Spinal cord (tissue), 10 donors: ENCODE measurements around the gene CACNB2. TPM values are rescaled to one million over a fixed set of nuclear protein-coding genes. Genes with fewer than 3 reads are reported as not detected.
A peak's percentile ranks its signal among the peaks of the same experiment; 100 is the strongest.

Source experiments
- DNase-seq, 6 donors: peaks; one replicate each; pipeline versions ENCODE4 v3.0.0 to v3.0.0-alpha.2; 2013 to 2015; ENCODE audit warnings: low spot score in 6 of 6, low read depth in 4 of 6
- H3K27ac ChIP-seq: one replicate; pipeline ENCODE4 v1.5.1; 2013; ENCODE audit warnings: low read depth, low read length, control low read depth
- H3K27me3 ChIP-seq: one replicate; pipeline ENCODE4 v1.6.1; 2013; ENCODE audit warnings: low read length; ENCODE audit not compliant: control insufficient read depth, insufficient read depth
- H3K36me3 ChIP-seq: one replicate; pipeline ENCODE4 v1.6.1; 2013; ENCODE audit warnings: low read length; ENCODE audit not compliant: control insufficient read depth, insufficient read depth
- H3K4me1 ChIP-seq: one replicate; pipeline ENCODE4 v1.6.1; 2013; ENCODE audit warnings: low read length; ENCODE audit not compliant: control insufficient read depth, insufficient read depth
- H3K4me3 ChIP-seq: one replicate; pipeline ENCODE4 v1.5.1; 2013; ENCODE audit warnings: low read depth, low read length, control low read depth
- H3K9me3 ChIP-seq: one replicate; pipeline ENCODE4 v1.6.1; 2013; ENCODE audit warnings: low read length; ENCODE audit not compliant: control insufficient read depth, insufficient read depth
- WGBS: methylation state at CpG from one replicate; pipeline ENCODE4 v1.1.5; 2013; ENCODE audit warnings: missing lambda C conversion rate; ENCODE audit not compliant: insufficient coverage; 5-methylcytosine and 5-hydroxymethylcytosine counted together
- polyA plus RNA-seq, 2 donors: library from polyadenylated mRNA; unstranded; fragments of 120-200 nt; gene quantifications; one replicate each; pipeline ENCODE4 v1.2.1, GENCODE V29; 2013; ENCODE audit not compliant: insufficient read length in 2 of 2
- total RNA-seq, 2 donors: library from RNA; depleted of rRNA in 1 of 2; stranded (reverse); fragments of 120-200 nt in 1 of 2; fragments of >200 nt in 1 of 2; gene quantifications; one replicate each; pipeline versions ENCODE4 v1.2.3 to v1.2.4, GENCODE V29; 2013 to 2014
- donor health status: healthy.

Gene CACNB2
- total and polyA plus RNA-seq, 4 donors = 18.4 to 32.7 (median 24.9) TPM

DNA sequence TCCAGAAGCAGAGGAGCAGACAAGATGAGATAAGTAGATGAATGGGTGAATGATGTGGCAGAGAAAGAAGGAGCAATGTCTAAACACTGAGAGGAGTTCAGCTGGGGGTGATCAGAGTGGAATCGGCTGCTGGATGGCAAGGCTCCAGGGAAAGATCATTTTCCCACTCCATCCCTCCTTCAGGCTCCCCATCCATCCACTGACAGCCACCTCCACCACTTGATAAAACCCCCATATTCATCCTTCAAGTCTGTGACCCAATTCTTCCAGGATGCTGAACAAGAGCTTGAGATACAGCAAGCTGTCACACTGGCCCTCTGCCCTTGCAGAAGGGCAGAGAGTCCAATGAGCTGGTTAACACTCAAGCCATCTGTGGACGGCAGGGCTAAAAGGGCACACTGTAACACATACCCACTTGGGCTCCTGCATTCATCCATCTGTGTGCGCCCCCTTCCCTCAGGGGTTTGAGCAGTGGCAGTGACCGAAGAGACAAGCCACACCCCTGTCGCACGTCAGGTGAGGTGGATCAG, 30.8 kb upstream of the CACNB2 start:
- no peaks in the 10 kb centered on the region for H3K9me3 ChIP-seq
- no peak for DNase-seq
- H3K27me3 ChIP-seq = no peaks in the 10 kb centered on the region
- H3K4me1 ChIP-seq = no peaks in the 10 kb centered on the region
- H3K27ac ChIP-seq = no peak overlapping the region
- no peaks in the 10 kb centered on the region for H3K36me3 ChIP-seq
- WGBS = 96% methylated on average over 2 of the region's 6 CpGs
- H3K4me3 ChIP-seq = no peak overlapping the region

DNA sequence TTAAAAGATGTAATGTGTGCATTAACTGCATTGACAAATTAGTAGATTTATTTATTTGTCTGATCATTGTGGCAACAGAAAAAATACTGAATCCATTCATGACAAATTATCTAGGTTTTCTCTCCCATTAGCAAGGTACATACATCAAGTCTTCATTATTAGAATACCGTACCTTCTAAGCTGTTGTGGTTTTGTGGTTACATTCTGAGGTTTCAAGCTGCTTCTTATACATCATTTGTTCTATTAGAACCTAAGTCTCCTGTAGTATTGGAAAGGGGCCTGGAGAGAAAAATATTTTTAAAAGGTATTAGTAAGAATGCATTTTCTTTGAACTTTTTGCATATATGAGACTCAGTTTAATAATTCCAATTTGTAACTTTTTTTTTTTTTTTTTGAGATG, 26.3 kb upstream of the CACNB2 start:
- Histone ChIP-seq H3K27ac (no peak overlapping the region), H3K36me3 (no peaks in the 10 kb centered on the region), H3K27me3 (no peaks in the 10 kb centered on the region), H3K9me3 (no peaks in the 10 kb centered on the region), H3K4me1 (no peaks in the 10 kb centered on the region), H3K4me3 (no peak overlapping the region)
- no CpG with 5 or more reads among the region's 1 CpG for WGBS
- no peak for DNase-seq

DNA sequence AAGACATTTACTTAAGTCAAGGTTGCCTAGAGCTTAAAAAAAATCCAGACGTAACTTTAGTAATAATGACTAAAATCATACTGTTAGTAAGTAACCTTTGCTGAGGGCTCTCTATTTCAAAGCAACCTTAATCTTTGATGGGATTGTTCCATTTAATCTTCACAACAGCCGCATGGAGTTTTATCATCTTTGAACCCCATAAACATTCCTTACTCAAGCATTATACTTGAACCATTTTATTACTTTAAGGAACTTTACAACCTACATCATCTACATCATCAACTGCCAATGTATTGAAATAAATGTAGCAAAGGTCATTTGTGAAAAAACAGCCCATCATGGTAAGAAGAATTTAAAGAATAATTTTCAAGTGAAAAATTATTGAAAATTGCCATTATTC, 22.9 kb upstream of the CACNB2 start:
- Histone ChIP-seq H3K9me3 (no peaks in the 10 kb centered on the region), H3K4me1 (no peaks in the 10 kb centered on the region), H3K27me3 (no peaks in the 10 kb centered on the region), H3K36me3 (no peaks in the 10 kb centered on the region), H3K27ac (no peak overlapping the region), H3K4me3 (no peak overlapping the region)
- WGBS = no CpG with 5 or more reads among the region's 2 CpGs
- DNase-seq = no peak

DNA sequence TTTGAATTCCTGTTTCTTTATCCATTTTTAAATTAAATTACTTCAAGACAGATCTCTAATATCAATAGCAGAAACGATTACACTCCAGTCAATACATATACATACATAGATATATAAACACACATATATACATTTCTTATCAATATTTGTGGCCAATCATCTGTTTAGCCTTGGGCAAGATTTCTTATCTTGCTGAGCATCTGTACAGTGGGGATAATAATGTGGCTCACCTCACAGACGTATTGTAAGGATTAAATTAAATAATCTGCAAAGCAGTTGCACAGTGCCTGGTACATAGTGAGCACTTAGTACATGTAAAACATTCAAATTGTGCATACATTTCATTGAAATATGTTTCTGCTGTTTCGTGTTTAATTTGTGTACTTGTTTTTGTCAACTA, 17.5 kb upstream of the CACNB2 start:
- no peak for DNase-seq
- no peaks in the 10 kb centered on the region for H3K36me3 ChIP-seq
- WGBS = no CpG with 5 or more reads among the region's 3 CpGs
- no peaks in the 10 kb centered on the region for H3K9me3 ChIP-seq
- no peak overlapping the region for H3K4me3 ChIP-seq
- no peaks in the 10 kb centered on the region for H3K4me1 ChIP-seq
- H3K27ac ChIP-seq = no peak overlapping the region
- no peaks in the 10 kb centered on the region for H3K27me3 ChIP-seq

DNA sequence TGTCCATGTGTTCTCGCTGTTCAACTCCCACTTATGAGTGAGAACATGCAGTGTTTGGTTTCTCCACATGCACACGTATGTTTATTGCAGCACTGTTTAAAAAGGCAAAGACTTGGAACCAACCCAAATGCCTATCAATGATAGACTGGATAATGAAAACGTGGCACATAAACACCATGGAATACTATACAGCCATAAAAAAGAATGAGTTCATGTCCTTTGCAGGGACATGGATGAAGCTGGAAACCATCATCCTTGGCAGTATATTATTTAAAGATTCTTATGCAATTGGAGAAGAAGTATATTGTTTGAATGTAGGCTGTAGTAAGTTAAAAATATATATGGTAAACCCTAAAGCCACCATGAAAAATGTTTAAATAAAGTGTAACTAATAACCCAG, 7.2 kb upstream of the CACNB2 start:
- Histone ChIP-seq H3K36me3 (no peaks in the 10 kb centered on the region), H3K4me3 (no peak overlapping the region), H3K27ac (no peak overlapping the region), H3K4me1 (no peaks in the 10 kb centered on the region), H3K27me3 (no peaks in the 10 kb centered on the region), H3K9me3 (no peaks in the 10 kb centered on the region)
- no peak for DNase-seq
- WGBS = no CpG with 5 or more reads among the region's 3 CpGs

DNA sequence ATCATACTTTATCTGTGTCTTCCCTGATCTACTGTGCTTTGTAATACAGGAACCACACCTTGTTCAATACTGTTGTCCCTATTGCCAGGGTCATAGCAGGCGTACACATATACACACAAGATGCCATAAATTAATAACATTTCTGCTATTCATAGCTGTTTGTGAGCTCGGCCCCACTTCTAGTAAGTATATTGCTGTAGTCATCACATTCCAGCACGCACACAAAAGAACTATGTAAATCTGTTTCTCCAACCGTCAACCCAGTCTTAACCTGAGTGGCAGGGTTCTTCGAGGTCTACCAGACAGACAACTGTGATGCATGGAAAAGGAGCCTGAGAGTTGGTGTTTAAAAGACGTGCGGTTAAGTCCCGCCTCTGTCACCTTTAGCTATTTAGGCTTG, 5.7 kb upstream of the CACNB2 start:
- Histone ChIP-seq H3K36me3 (no peaks in the 10 kb centered on the region), H3K4me3 (no peak overlapping the region), H3K27ac (no peak overlapping the region), H3K27me3 (no peaks in the 10 kb centered on the region), H3K4me1 (peaks cover 3% of the 10 kb centered on the region), H3K9me3 (no peaks in the 10 kb centered on the region)
- DNase-seq = no peak
- WGBS = 100% methylated on average over 2 of the region's 8 CpGs

DNA sequence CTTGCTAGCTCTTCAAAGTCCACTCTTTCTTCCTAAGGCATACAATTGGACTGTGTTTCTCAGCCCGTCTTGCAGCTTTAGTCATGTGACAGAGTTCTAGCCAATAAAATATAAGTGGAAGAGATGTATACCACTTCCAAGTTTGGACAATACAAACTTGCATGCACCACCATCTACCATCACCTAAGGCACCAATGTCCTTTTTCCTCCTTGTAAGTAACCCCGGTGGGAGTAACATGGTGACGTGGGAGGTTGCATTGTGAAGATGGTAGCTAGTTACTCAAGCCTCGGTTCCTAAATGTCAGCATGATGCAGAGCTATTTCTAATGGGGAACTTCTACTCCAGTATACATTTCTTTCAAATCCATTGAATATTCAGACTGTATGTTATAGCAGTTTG, 5.3 kb upstream of the CACNB2 start:
- WGBS = no CpG with 5 or more reads among the region's 4 CpGs

DNA sequence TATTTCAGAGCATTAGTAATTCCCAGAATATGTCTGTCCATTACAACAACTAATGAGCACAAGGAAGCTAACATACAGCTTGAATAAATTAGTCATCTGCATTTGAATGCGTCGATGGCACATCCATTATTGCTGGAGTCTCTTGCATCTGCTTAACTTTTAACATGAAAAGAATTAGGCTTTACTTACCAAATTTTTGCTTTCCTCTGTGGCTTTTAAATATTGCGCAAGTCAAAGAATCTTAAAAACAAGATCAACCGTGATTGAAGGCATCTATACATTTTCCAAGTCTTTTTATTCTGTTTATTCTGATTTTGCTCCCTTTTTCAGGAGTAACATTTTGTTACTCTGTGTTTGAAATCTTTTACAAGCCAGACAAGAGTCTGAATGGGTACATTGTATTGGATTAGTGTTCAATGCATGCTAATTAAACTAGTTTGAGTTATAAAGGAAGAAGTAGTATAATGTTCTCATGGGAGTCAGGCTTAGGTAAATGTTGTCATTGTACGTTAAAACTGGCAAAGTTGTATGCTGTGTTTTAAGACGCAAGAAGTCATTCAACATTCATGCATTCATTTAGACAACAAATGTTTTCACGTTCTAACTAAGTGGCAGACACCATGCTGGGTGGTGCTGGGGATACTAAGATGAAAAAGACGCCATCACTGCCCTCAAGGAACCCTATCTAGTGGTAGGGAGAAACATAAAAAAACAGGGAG, 4.0 kb upstream of the CACNB2 start:
- no peaks in the 10 kb centered on the region for H3K9me3 ChIP-seq
- H3K4me1 ChIP-seq = peaks cover 12% of the 10 kb centered on the region
- H3K4me3 ChIP-seq = no peak overlapping the region
- H3K36me3 ChIP-seq = no peaks in the 10 kb centered on the region
- H3K27ac ChIP-seq = peak overlapping the region; percentile 11
- 21% methylated on average over 2 of the region's 8 CpGs for WGBS
- peak in 2 of 6 donors; percentile 63 to 73 for DNase-seq
- peaks cover 2% of the 10 kb centered on the region for H3K27me3 ChIP-seq

More for the DNA sequence above, 5.3 kb upstream of the CACNB2 start:
- Histone ChIP-seq H3K4me1 (peaks cover 7% of the 10 kb centered on the region), H3K36me3 (no peaks in the 10 kb centered on the region), H3K27me3 (no peaks in the 10 kb centered on the region), H3K4me3 (no peak overlapping the region), H3K9me3 (no peaks in the 10 kb centered on the region), H3K27ac (no peak overlapping the region)
- DNase-seq = no peak

DNA sequence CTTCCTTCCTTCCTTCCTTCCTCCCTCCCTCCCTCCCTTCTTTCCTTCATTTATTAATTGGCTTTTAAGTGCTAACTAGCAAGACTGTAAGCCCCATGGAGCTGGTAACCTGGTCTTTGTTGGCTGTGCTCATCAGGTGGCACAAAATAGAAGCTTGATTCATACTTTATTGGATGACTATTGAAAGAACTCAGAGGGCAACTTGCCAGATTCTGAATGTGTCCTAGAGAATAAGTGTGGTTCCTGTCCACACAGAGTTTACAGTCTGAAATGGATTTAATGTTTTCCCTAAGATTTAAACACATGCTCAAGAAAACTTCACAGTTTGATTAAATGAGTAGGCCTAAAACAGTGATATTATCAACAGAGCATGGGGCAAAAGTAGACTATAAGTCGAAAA, 3.1 kb upstream of the CACNB2 start:
- peaks cover 16% of the 10 kb centered on the region for H3K4me1 ChIP-seq
- WGBS = no CpG with 5 or more reads among the region's 1 CpG
- H3K36me3 ChIP-seq = no peaks in the 10 kb centered on the region
- no peak overlapping the region for H3K27ac ChIP-seq
- H3K9me3 ChIP-seq = no peaks in the 10 kb centered on the region
- DNase-seq = no peak
- H3K27me3 ChIP-seq = peaks cover 3% of the 10 kb centered on the region
- no peak overlapping the region for H3K4me3 ChIP-seq
